Rectal smooth muscle tissue (tissue), 1 donor: ENCODE measurements around the gene TBPL2.

Experiments used
- H3K27ac ChIP-seq: one replicate; pipeline ENCODE4 v1.7.0; 2013; ENCODE audit warnings: low read depth, low read length, inconsistent platforms
- H3K27me3 ChIP-seq: one replicate; pipeline ENCODE4 v1.7.0; 2013; ENCODE audit warnings: low read length; ENCODE audit not compliant: control insufficient read depth, insufficient read depth
- H3K36me3 ChIP-seq: one replicate; pipeline ENCODE4 v1.7.0; 2013; ENCODE audit warnings: low read length; ENCODE audit not compliant: control insufficient read depth, insufficient read depth
- H3K4me1 ChIP-seq: one replicate; pipeline ENCODE4 v1.7.0; 2013; ENCODE audit warnings: low read length; ENCODE audit not compliant: control insufficient read depth, insufficient read depth
- H3K4me3 ChIP-seq: one replicate; pipeline ENCODE4 v1.7.0; 2013; ENCODE audit warnings: low read length
- H3K9ac ChIP-seq: one replicate; pipeline ENCODE4 v1.7.0; 2013; ENCODE audit warnings: low read length

The TBPL2 gene

DNA sequence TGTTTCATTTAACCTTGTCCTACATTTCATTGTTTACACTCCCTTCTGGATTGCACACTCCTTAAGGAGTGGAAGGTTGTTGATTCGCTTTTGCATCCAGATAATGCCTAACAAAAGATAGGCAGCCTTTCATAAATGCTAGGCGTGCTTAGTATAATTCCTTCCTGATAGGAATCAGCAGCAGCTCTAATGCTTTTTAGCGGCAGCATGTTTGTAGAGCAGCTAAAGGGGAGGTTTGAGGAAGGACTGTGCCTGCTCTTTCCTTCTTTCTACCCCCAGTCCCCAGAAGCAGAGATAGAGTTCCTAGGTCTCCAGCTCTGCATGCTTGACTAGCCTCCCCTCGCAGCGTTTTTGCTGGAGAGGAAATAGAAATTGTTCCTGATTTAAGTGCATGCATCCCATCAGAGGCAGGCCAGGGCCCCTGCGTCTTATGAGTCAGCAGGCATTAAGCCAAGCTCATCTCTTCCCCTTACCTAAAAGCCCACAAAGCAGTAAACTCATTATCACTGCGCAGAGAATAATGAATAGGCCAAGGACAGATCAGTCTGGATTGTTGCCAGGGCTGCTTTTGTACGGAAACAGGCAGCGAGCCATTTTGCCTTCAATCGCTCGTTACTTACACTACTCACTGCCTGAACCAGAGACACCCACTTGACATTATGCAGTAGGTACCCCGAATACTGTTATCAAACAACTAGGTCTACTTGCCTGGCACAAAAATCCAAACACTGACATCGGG is 14.0 kb upstream of the TBPL2 start:
- peak overlapping the region; percentile 33 for H3K9ac ChIP-seq
- H3K4me3 ChIP-seq, result peak overlapping the region; percentile 26
- no peaks in the 10 kb centered on the region for H3K27me3 ChIP-seq
- H3K27ac ChIP-seq, result no peak overlapping the region
- peaks cover 12% of the 10 kb centered on the region for H3K4me1 ChIP-seq
- H3K36me3 ChIP-seq, result no peaks in the 10 kb centered on the region

- Histone ChIP-seq H3K4me3 (no peak overlapping the region), H3K27ac (no peak overlapping the region), H3K4me1 (peaks cover 14% of the 10 kb centered on the region), H3K27me3 (no peaks in the 10 kb centered on the region), H3K9ac (no peak overlapping the region), H3K36me3 (no peaks in the 10 kb centered on the region)
These were observed 11.5 kb upstream of the TBPL2 start for GRCh38 chr14:55451950-55452349.

- no peaks in the 10 kb centered on the region for H3K36me3 ChIP-seq
- no peaks in the 10 kb centered on the region for H3K27me3 ChIP-seq
- no peak overlapping the region for H3K9ac ChIP-seq
- H3K4me1 ChIP-seq, result peaks cover 14% of the 10 kb centered on the region
- no peak overlapping the region for H3K4me3 ChIP-seq
- no peak overlapping the region for H3K27ac ChIP-seq
These were observed 11.0 kb upstream of the TBPL2 start for GRCh38 chr14:55451398-55451797.

GRCh38 chr14:55450987-55451386 is 10.6 kb upstream of the TBPL2 start:
- Histone ChIP-seq H3K36me3 (no peaks in the 10 kb centered on the region), H3K9ac (no peak overlapping the region), H3K4me3 (no peak overlapping the region), H3K27me3 (no peaks in the 10 kb centered on the region), H3K4me1 (peaks cover 14% of the 10 kb centered on the region), H3K27ac (no peak overlapping the region)

DNA sequence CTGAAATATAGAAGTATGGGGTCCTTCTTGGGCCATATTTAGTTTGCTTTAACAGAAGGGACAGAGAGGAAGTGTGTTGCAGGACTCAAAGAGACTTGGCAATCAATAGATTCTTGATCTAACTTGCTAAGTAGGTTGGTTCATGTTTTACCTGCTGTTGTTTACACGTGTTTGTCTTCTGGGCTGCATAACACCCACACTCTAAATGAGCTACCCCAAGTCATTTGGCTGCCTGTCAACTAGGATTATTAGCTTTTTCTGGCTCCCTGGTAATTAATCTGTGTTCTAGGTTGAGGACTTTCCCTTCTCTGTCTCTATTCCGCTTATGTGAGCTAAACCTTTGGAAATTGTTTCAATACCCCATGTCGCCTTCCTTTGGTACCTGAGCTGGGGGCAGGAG is 10.1 kb upstream of the TBPL2 start:
- H3K4me1 ChIP-seq, result peaks cover 14% of the 10 kb centered on the region
- H3K4me3 ChIP-seq, result no peak overlapping the region
- H3K9ac ChIP-seq, result no peak overlapping the region
- H3K27me3 ChIP-seq, result no peaks in the 10 kb centered on the region
- no peak overlapping the region for H3K27ac ChIP-seq
- H3K36me3 ChIP-seq, result no peaks in the 10 kb centered on the region

DNA sequence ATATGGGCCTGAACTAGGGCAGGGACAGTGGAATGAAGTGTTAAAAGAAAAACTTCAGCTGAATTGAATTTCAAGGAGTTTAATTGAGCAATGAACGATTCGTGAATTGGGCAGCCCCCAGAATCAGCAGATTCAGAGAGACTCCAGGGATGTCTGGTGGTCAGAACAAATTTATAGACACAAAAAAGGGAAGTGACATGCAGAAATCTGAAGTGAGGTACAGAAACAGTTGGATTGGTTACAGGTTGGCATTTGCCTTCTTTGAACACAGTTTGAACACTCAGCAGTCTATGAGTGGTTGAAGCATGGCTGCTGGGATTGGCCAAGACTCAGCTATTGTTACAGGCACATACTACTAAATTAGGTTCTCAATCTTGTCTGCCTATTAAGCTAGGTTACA is 9.7 kb upstream of the TBPL2 start:
- Histone ChIP-seq H3K4me3 (no peak overlapping the region), H3K9ac (no peak overlapping the region), H3K27ac (no peak overlapping the region), H3K27me3 (no peaks in the 10 kb centered on the region), H3K36me3 (no peaks in the 10 kb centered on the region), H3K4me1 (peaks cover 14% of the 10 kb centered on the region)

GRCh38 chr14:55449116-55449515 is 8.7 kb upstream of the TBPL2 start:
- Histone ChIP-seq H3K4me3 (no peak overlapping the region), H3K27me3 (no peaks in the 10 kb centered on the region), H3K27ac (no peak overlapping the region), H3K36me3 (no peaks in the 10 kb centered on the region), H3K4me1 (peaks cover 5% of the 10 kb centered on the region), H3K9ac (no peak overlapping the region)

DNA sequence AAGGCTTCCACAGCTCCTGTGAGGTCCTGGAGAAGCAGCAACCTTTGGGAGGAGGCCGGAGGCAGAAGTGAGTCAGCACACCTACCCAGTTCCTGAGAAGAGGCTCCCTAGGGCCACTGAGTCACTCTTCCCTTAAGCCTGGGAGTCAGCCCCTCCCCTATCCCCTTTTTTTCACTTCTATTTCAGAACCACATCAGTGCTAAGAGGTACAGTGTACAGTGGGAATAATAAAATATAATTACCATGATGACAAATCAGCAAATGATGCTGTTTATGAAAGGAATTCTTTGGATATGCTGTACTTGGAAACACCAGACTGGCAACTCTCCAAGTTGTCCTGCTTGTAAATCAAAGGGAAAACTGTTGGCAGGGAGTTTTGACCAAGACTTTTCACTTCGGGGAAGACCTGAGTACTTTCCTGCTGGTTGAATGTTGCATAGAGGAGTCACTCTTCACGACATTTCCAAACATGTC is 7.8 kb upstream of the TBPL2 start:
- Histone ChIP-seq H3K36me3 (no peaks in the 10 kb centered on the region), H3K27me3 (no peaks in the 10 kb centered on the region), H3K27ac (no peak overlapping the region), H3K4me1 (peaks cover 2% of the 10 kb centered on the region), H3K9ac (no peak overlapping the region), H3K4me3 (no peak overlapping the region)

DNA sequence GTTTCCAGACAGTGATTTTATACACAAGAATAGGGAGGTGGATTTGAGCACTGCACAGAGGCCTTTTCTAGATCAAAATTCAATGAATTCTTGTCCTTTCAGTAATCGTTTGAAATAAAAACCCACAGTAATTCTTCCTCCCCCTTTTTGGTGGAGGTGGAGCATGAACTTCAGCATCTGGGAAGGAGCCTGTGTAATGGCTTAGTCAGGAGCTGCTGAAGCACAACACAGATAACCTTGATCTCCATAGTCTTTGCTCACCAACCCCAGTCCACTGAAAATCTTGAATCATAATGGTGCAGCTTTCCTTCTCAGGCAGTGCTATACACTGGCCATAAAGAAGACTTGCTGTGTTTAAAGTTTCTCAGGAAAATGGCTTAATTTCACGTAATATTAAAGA is 6.4 kb upstream of the TBPL2 start:
- Histone ChIP-seq H3K36me3 (no peaks in the 10 kb centered on the region), H3K4me3 (no peak overlapping the region), H3K9ac (no peak overlapping the region), H3K4me1 (peaks cover 2% of the 10 kb centered on the region), H3K27ac (no peak overlapping the region), H3K27me3 (no peaks in the 10 kb centered on the region)

DNA sequence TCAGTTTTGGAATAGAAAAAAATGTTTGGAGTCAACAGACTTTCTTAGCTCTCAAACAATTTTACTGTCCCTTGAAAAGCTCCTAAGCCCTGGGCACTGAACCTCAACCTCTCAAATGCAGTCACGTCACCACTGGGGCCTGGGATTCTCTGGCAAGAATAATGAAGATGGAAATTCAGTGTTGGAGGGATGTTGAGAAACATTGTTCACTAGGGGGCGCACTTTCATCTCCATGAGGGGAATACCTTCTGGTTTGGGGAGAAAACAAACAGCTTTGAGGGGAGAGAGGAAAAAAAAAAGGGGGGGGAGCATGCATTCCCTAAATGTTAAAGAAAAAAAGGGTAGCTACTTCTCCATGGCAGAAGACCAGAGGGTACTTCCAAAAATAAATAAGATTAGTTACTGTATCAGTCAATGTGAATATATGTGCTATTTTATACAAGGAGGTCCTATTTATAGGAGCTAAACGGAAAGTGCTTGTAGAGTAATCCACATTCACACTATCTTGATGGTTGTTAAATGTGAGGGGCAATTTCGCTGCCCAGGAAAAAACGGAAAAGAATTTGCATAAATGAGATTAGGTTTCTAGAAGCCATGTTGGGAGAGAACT is 5.8 kb upstream of the TBPL2 start:
- no peak overlapping the region for H3K27ac ChIP-seq

DNA sequence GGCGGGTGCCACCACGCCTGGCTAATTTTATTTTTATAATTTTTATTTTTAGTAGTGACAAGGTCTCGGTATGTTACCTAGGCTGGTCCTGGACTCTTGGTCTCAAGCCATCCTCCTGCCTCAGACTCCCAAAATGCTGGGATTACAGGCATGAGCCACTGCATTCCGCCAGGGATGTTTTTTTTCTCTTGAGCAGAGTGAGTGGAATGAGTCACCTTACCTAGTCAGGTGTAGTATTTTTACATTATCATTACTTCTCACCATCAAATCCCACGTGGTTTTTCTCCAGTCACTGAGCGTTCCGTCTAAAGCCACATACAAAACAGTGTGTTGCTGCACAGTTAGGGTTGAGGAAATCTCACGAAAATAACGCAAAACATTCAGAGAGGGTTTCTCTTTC is 870 bp upstream of the TBPL2 start:
- Histone ChIP-seq H3K27me3 (no peaks in the 10 kb centered on the region), H3K4me1 (no peaks in the 10 kb centered on the region)

More for the DNA sequence above, 5.8 kb upstream of the TBPL2 start:
- Histone ChIP-seq H3K9ac (no peak overlapping the region), H3K27me3 (no peaks in the 10 kb centered on the region), H3K4me3 (no peak overlapping the region), H3K36me3 (no peaks in the 10 kb centered on the region), H3K4me1 (peaks cover 2% of the 10 kb centered on the region)

GRCh38 chr14:55438066-55438683 is 2.2 kb downstream of the TBPL2 start:
- H3K27ac ChIP-seq, result no peak overlapping the region
- no peaks in the 10 kb centered on the region for H3K4me1 ChIP-seq
- no peak overlapping the region for H3K9ac ChIP-seq
- H3K36me3 ChIP-seq, result no peaks in the 10 kb centered on the region
- no peaks in the 10 kb centered on the region for H3K27me3 ChIP-seq
- H3K4me3 ChIP-seq, result no peak overlapping the region

More for the DNA sequence above, 870 bp upstream of the TBPL2 start:
- Histone ChIP-seq H3K4me3 (no peak overlapping the region), H3K9ac (no peak overlapping the region), H3K36me3 (no peaks in the 10 kb centered on the region), H3K27ac (no peak overlapping the region)
